Measurements from ENCODE around the gene SLC5A10.

- TF ChIP-seq CTCF (IDR thresholded peaks at IDR 0.05), result no peak
- no peak for TF ChIP-seq POLR2A (IDR thresholded peaks at IDR 0.05)
- no peak for TF ChIP-seq POLR2AphosphoS5 (IDR thresholded peaks at IDR 0.05)
- no peak for TF ChIP-seq EP300 (IDR thresholded peaks at IDR 0.05)
These were observed 71.4 kb downstream of the SLC5A10 start for GRCh38 chr17:19023209-19023999.
